ENCODE data around the gene IQGAP2.
"Not testable (repeated sequence)": the region's sequence is repeated elsewhere in the genome, so short reads cannot be mapped to it uniquely, and the experiment has no call there.

Gene IQGAP2, protein sequence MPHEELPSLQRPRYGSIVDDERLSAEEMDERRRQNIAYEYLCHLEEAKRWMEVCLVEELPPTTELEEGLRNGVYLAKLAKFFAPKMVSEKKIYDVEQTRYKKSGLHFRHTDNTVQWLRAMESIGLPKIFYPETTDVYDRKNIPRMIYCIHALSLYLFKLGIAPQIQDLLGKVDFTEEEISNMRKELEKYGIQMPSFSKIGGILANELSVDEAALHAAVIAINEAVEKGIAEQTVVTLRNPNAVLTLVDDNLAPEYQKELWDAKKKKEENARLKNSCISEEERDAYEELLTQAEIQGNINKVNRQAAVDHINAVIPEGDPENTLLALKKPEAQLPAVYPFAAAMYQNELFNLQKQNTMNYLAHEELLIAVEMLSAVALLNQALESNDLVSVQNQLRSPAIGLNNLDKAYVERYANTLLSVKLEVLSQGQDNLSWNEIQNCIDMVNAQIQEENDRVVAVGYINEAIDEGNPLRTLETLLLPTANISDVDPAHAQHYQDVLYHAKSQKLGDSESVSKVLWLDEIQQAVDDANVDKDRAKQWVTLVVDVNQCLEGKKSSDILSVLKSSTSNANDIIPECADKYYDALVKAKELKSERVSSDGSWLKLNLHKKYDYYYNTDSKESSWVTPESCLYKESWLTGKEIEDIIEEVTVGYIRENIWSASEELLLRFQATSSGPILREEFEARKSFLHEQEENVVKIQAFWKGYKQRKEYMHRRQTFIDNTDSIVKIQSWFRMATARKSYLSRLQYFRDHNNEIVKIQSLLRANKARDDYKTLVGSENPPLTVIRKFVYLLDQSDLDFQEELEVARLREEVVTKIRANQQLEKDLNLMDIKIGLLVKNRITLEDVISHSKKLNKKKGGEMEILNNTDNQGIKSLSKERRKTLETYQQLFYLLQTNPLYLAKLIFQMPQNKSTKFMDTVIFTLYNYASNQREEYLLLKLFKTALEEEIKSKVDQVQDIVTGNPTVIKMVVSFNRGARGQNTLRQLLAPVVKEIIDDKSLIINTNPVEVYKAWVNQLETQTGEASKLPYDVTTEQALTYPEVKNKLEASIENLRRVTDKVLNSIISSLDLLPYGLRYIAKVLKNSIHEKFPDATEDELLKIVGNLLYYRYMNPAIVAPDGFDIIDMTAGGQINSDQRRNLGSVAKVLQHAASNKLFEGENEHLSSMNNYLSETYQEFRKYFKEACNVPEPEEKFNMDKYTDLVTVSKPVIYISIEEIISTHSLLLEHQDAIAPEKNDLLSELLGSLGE (N-terminal part only)

DNA sequence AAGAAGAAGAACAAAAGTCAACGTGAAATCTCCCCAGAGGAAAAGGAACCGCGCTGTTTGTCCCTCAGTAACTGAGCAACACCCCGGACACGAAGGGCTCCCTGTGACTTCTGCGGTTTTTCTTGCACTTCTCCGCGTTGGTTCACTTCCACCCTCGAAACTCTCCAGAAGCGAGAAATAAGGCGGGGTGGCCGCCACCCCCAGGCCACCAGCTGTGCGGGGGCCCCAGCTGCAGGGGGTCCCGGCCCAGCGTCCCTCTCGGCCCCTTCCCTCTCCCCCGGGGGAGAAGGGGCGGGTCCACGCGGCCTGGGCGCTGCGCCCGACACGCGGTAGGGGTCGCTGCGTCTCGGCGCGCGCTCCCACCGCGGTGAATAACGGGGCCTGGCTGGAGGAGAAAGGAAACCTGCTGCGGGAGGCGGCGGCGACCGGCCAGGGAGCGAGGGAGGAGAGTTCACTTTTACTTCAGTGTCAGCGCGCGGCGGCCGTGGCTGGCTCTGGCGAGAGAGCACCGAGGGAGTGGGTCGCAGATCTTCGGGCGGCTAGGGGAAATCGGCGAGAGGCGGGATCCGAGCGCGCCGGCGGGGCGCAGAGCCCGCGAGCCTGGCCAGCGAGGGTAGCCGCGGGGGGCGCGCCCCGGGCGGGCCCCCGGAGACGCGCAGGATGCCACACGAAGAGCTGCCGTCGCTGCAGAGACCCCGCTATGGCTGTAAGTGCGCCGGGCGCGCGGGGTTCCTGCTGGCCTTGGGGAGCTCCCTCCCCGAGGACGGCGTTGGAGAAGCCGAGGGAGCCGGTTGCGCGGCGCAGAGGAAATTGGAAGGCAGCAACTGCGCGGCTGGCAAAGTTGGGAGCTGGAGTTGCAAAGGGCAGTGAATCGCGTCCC, at the start of gene IQGAP2:
IQGAP2 (plus strand) TSS at position 400 of the 880 bp plus-strand sequence; CDS start at position 661, 261 bp downstream.
- no peak for DNase-seq

DNA sequence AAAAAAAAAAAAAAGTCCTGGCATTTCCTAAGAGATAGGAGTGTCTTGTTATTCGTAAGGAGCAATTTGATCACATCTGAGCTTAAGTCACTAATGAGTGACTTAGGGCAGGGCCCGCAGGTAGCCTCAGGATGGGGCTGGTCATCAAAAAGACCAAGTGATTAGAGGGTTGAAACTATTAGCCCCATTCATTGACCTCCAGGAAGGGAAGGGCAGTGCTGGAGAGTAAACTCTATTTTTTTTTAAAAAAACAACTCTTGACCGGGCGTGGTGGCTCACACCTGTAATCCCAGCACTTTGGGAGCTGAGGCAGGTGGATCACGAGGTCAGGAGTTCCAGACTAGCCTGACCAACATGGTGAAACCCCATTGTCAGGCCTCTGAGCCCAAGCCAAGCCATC, 46.2 kb upstream of the IQGAP2 start:
- DNase-seq = no peak

DNA sequence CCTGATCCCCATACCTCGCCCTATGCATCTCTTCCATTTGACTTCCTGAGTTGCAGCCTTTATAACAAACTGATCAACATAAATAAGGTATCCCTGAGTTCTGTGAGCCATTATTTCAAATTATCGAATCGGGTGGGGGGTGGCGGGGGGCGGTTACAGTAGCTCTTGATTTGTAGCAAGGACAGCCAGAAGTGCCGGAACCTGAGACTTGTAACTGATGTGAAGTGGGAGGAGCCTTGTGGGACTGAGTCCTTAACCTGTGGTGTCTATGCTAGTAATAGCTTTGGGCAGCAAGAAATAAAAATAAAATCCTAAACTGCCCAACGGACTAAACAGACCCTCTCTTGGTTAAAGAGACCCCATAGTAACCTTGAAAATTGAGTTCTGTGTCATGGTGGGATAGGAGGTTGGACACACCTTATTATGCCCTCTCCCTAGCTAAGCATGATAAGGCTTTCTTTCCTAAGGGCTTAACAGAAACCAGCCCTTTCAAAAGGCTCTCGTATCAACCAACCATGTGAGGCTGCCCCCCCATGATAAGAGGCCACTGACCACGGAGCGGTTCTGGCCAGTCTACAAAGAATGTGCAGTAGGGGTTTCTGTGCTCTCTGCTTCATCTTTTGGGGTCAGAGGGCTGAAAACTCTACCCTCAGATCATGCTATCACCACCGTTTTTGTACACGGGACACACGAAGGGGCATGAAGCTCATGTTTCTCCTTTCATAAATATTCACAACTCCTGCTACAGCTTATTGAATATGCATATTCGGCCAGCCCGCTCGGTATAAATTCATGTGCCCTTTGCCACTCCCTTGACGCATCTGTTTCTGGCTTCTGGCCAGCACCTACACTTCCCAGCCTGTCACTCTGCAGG, 39.5 kb upstream of the IQGAP2 start:
- DNase-seq = no peak

DNA sequence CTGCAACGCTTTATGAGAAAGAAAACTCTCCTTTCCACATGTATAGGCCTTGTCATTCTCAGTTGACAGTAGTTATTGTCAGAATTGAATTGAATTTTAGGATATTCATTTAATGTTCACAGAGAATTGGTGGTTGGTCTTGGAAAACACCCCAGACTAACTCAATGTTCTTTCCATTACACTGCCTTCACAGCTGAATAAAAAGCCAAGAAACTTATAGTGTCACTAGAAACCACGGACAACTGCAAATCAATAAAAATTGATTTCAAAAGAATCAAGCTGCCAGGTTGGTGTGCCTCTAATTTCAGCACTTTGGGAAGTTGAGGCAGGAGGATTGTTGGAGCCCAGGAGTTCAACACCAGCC, 38.9 kb upstream of the IQGAP2 start:
- DNase-seq = no peak

DNA sequence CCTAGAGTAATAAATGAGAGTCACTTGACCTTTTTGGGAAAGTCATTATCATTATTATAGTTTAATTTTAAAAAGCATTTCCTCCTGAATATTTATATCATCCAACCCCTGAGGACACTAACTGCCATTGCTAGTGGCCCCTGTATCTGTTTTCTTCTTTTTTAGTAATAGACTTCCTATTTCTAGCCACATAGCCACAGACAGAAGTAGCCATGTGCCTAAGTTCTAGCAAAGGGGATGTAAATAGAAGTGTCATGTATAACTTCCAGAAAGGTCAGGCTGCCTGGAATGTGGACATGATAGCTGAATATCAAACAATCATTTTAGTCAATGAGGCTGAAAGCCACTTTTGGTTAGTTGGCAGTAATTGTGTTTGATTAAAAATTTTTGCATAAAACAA, 37.5 kb upstream of the IQGAP2 start:
- DNase-seq = no peak

DNA sequence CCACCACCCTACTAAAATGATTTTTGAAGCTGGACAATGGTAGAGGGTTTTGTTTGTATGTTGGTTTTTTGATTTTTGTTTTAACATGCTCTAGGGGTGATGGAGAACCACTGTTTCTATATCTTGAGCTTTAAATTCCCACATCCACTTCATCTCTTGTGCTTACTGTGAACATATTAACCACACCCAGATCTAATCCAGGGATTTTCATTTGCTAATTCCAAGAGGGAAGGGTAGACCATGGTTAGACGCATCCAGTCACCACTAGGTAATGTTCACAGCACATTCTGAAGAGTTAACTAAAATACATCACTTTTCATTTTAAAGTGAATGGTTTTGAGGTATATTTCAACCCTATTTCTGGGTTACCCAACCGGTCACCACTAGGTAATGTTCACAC, 36.5 kb upstream of the IQGAP2 start:
- no peak for DNase-seq

DNA sequence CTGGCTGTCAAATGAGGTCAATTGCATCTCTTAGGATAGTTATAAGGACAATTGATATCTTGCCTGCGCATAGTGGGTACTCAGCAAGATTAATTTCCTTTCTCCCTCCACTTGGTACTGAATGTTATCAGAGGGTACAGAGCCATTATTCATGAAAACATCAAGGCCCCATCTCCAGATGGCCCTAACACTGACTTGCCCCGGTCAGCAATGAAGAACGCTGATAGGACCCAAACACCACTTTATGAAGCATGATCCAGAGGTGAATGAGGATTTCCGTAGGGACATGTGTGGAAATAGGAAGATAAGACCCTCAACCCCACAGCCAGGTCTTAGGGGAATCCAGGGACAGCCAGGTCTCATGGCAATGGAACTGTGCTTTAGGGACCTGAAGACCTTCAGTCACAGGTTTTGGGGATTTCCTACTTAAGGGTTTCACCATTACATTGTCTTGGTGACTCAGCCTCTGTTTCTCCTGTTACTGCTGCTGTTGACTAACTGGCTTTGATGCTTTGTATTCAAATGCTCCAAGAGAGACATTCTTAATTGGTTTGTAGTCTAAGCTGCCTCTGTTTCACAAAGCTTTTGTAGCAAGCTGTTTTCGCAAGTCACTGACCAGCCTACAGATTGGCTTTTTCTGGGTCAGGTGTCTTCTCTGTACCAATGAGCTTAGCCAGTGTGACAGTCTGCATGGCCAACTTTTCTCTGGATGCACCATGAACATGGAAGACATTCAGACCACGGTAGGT, 35.3 kb upstream of the IQGAP2 start:
- DNase-seq = no peak

DNA sequence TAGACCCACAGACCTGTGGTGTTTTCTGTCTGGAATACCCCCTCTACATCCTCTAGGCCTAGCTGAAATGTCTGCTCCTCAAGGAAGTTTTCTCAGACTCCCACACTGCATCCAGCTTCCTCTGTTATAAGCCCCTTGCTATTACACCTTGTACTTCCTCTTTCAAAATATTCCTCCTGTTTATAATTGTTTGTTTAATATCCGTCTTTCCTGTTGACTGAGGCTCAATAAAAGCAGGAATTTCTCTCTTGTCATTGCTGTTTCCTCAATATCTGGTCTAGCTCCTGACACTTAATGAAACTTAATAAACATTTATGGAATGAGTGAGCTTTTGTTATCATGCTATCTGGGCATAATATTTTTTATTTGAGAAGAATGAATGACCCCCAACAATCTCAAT, 34.1 kb upstream of the IQGAP2 start:
- no peak for DNase-seq

DNA sequence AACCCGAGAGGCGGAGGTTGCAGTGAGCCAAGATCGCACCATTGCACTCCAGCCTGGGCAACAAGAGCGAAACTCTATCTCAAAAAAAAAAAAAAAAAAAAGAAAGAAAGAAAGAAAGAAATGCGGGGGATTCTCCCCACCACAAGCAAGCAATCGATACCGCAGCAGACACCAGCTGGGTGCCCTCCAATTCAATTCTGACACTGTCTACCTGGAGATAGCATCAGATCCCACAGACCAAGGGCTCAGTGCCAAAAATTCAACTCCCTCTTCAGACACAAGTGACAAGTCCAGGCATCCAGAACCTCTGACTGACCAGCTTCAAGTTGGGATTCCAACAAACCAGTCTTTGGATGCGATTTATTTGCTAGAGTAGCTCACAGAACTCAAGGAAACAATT, 33.4 kb upstream of the IQGAP2 start:
- DNase-seq = not testable (repeated sequence)

DNA sequence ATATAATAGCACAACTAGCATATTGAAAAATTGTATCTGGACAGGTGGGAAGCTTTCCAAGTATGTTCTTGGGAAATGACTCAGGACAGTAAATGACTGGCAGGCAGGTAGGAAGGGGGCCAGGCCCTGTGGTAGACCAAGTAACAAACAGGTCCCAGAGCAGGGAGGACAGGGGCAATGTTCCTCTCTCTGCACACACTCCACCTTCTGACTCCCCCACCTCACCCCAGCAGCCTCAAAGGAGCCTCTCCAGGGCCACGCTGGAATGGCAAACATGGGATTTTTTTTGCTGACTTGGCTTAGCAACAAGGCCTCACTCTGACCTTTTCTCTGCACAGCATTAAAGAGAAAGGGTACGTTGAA, 31.1 kb upstream of the IQGAP2 start:
- DNase-seq = no peak

DNA sequence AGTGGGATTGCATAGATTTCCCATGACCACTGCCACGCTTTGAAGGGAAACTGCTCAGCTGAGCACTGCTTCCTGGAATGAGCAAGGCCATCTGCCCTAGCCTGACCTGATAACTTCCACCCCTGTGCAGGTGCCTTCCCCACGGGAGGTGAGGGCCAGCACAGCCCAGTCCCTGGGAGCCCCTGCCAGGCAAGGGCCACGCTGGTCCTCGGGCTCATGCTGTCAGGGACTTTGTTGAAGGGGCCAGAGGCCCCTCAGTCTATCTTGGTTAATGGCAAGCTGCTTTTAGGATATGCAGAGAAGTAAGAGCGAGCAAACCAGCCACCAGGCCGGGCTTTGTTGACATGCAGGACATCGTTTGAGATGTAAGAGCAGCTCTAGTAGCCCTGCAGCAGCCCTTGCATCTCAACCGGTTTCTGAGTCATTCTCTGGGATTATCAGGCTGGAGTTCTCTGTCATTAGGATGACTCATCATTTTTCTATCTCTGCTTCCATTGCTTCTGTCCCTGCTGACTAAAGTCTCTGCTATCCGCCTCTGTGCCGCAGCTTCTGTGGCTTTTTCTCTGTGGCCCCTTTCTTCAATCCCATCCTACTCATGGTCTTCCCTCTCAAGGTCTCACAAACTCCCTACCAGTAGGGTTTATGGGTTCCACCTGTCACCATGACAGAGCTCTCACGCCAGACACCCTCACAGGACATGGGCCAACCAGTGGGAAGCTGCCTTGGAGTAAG, 30.6 kb upstream of the IQGAP2 start:
- no peak for DNase-seq

DNA sequence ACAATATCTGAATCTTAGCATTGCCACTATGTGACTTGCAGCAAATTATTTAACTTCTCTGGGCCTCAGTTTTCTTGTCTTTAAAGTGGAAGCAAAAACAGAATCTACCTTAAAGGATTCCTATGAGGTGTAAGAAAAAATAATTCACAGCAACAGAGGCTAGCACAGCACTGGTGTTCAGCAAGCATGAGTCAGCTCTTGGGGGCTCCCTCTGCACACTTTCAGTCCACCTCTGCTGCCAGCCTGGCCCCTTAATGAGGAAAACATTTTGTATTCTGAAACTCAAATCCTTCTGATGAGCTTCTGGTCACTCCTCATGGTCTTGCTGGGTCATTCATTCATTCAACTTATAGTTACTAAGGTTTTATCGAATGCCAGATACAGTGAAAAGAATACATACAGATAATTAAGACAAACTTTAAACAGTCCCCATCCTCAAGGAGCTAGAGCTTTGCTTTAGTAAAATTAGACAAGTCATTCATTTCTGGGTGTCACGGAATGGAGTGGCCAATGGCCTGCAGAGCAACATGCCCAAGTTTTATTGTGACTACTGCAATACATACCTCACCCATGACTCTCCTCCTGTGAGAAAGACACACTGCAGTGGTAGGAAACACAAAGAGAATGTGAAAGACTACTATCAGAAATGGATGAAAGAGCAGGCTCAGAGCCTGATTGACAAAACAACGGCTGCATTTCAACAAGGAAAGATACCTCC, 26.8 kb upstream of the IQGAP2 start:
- DNase-seq = no peak

DNA sequence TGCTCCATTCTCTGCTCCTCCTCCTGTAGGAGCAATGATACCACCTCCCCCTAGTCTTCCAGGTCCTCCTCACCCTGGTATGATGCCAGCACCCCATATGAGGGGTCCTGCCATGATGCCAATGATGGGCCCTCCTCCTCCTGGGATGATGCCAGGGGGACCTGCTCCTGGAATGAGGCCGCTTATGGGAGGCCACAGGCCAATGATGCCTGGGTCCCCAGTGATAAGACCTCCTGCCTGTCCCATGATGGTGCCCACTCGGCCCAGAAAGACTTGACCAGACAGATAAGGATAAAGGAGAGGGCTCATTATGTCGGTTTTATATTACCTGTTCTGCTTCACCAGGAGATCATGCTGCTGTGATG, 26.2 kb upstream of the IQGAP2 start:
- DNase-seq = no peak

DNA sequence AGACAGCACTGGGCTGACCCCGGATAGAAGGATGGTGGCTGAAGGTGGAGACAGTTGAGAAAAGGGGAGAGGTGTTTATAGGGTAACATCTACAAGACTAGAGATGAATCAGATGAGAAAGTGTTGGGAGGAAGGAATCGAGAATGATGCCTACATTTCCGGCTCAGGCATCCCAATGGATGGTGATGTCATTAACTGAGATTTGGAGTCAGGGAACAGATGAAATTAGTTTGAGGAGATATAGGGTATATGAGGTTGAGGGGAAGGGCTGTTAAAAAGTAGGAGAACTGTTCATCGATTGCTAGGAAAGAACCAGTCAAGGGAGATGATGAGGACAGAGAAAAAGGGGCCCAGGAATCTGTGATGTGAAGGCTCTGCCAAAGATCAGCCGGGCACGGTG, 24.7 kb upstream of the IQGAP2 start:
- no peak for DNase-seq

DNA sequence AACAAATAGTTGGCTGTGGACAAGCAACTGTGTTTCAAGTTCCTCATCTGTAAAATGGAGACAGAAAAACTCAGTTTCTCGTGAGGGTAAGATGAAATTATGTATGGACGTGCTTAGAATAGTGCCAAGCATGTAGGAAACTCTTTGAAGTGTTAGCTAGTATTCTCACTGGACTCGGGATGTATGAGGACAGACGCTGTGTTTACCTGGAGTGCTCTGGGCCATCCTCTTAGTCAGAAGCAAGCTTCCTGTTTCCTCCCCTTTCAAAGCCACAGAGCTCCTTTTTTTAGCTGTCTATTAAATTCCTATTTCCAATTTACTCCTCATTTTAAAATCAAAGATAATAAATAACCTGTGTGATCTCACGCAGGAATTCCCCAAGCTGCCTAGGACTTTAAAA, 23.8 kb upstream of the IQGAP2 start:
- no peak for DNase-seq

DNA sequence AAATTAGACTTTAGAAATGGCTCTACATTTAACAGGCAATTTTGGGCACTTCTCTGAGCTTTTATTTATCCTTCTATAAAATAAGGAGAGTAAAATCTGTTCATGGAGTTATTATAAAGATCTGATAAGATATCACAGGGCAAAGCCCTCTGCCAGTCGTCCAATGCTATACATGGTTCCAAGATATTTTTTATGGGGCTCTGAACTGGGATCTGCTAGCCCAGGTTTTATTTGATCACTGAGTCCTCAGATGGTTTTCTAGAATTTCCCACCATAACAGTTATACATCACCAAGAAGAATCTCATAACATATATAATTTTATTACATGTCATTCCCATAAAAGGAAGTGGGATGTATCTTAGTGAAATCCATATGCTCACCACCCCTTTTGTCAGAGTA, 23.2 kb upstream of the IQGAP2 start:
- DNase-seq = no peak

DNA sequence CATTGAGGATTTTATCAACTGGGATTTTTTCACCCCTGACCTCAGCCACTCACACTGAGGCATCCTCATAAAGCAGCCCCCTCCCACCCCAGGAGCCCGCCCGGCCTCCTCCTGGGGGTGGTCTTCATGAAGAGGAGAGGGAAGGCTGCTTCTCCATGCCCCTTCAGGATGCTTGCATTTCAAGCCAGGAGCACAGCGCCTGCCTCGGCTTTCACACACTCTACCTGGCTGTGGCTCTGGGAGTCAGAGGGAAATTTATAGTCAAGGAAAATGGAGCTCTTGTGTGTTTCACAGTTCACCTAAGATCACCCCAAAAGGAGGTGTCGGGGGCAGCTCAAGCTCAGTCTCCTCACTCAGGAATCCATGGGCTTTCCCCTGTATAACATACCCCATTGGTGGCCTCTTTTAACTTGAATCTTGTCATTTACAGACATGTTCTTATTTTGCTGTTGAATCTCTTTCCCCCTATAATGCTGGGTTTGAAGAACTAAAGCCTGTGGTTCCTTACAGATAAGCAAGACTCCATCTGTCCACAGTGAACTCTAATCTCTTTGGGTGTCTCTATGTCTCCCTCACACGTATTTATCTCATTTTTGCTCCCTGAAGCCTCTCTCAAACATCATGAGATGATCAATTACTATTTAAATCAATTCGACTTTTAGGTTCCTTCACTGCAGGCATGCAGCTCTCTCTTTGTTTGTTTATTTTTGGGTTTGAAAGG, 22.6 kb upstream of the IQGAP2 start:
- DNase-seq = no peak

DNA sequence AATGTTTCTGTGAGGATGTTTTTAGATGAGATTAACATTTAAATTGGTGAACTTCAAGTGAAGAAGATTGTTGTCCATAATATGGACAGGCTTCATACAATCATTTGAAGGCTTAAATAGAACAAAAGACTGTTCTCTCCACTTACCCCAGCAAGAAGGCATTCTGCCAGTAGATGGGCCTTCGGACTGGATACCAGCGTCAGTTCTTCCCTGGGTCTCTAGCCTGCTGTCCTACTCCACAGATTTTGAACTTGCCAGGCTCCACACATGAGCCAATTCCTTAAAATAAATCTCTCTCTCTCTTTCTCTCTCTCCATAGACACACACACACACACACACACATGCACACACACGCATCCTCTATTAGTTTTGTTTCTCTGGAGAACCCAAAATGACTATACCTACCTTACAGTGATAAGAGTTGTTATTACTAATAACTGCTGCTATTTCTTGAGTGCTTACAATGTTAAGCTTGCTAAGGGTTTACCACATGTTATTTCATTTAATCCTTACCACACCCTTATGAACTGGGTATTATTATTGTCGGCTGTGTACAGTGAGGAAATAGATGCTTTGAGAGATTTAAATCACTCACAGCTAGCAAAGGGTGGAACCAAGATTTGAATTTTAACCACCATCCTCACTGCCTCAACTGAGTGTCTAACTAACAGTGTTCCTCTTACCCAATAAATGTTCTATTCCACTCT, 19.8 kb upstream of the IQGAP2 start:
- DNase-seq = no peak

Measured in NCI-H2029 treated with DMSO at 0.1 percent for 48 hours (cell line).